Measurements from ENCODE around the gene OTOG.

GRCh38 chr11:17668166-17668565 lies 121.1 kb downstream of the OTOG start:
- TF ChIP-seq CTCF (IDR thresholded peaks at IDR 0.05; ENCODE audit: insufficient read depth, low read length, poor library complexity, severe bottlenecking) (no peak), EZH2phosphoT487 (conservative IDR thresholded peaks at IDR 0.05; ENCODE audit: low read length) (no peak)

Measured in SU-DHL-6 (cell line).